HTERT RPE-1 (cell line): ENCODE data around the gene SYNPO2.
"Not testable (repeated sequence)": the region's sequence is repeated elsewhere in the genome, so short reads cannot be mapped to it uniquely, and the experiment has no call there.

Experiments used
- in situ Hi-C: fragments of 300-500 bp; cut with MboI; formaldehyde crosslinking; loops from 4 replicates; pipeline ENCODE4 v1.14.3; 2020; ENCODE audit warnings: low sequenced_read_pairs

SYNPO2 gene

GRCh38 chr4:119029847-119030535 is 141.3 kb downstream of the SYNPO2 start:
- in situ Hi-C loops, result no loop called here

DNA sequence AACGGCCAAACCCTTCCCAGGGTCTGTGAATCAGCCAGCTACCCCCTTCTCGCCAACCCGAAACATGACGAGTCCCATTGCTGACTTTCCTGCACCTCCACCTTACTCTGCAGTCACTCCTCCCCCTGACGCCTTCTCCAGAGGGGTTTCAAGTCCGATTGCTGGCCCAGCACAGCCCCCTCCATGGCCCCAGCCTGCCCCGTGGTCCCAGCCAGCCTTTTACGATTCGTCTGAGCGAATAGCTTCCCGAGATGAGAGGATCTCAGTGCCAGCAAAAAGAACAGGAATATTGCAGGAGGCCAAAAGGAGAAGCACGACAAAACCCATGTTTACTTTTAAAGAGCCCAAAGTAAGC is 141.9 kb downstream of the SYNPO2 start:
- in situ Hi-C loops, result no loop called here

- in situ Hi-C loops, result no loop called here
Observed at GRCh38 chr4:119031218-119031617, 142.6 kb downstream of the SYNPO2 start.

DNA sequence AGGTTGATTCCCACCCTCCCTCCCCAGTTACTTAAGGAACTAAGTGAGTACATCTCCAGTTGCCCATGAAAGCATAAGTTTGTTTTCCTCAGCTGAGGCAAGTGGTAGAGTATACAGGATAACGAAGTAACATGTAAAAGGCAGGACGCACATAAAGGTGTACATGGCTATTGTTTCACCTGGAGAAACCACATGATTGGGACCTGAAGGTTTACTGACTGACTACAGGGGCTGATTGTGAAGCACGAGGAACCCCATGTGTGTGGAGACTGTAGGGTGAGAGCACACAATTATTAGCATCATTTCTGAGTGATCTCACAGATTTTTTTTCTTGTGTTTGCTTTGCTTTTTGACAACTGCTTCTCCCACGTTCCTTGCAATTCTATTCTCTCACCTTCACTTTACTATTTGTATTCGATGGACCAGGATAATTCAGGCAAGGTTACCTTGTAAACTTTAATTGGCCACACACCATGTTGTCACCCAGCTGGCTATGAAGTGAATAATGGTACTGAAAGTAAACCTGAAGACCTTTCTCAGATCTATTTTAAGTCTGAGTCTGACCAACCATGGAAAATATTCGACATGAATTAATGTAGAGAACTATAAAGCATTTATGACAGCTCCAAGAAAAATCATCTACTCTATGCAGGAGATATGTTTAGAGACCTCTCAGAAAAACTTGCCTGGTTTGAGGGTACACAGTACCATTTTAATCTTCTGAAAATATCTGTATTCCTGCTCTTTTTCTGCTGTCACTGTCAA is 144.4 kb downstream of the SYNPO2 start:
- in situ Hi-C loops, result no loop called here

DNA sequence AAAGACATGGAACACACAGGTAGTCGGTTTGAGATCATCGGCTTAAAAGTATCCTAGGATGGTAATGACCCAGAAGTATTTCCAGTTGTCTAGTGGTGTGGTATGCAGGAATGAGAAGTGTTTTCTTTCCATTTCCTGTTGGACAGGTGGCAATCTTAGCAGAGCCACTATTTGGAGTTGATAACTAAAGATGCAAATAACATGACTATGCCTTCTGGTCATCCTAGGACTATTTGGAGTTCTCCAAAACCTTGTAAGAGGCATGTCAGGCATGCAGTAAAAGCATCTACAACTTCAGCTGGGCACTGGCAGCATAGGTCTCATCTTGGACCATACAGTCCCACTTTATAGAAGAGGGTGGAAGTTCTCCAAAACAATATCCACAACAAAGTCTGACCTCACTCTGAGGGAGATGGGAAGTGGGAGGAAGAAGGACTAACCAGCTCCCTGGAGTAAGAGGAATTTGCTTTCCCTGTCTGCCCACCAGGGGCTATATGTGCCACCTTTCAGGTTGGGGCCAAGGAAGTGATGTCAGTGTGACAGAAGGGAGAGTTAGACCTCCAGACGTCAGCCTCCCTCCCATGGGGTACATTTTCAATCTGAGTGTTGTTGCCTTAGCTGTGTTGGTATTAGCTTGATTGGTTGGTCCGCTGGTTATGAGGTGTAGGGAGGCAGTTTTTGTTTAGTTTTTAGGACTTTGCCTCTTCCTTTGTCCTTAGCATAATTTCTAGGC is 145.8 kb downstream of the SYNPO2 start:
- in situ Hi-C loops, result no loop called here

- in situ Hi-C loops, result no loop called here
Observed at GRCh38 chr4:119035951-119036737, 147.5 kb downstream of the SYNPO2 start.

DNA sequence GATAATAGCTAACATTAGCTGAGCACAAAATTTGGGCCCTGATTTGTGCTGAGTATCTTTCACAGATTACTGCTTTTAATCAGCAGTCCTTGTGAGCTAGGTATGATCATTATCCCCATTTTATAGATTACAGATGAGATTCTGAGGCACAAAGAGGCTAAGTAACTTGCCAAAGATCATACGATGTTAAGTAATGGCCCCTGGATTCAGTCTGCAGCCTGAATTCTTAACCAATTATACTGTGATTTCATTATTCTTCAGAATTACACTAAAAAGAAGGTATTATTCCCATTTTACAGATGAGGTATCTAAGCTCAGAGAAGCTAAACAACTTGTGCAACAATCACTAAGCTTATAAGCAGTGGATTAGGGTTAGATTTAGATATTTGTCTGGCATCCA is 149.1 kb downstream of the SYNPO2 start:
- in situ Hi-C loops, result no loop called here

GRCh38 chr4:119038116-119038841 is 149.6 kb downstream of the SYNPO2 start:
- in situ Hi-C loops, result no loop called here

DNA sequence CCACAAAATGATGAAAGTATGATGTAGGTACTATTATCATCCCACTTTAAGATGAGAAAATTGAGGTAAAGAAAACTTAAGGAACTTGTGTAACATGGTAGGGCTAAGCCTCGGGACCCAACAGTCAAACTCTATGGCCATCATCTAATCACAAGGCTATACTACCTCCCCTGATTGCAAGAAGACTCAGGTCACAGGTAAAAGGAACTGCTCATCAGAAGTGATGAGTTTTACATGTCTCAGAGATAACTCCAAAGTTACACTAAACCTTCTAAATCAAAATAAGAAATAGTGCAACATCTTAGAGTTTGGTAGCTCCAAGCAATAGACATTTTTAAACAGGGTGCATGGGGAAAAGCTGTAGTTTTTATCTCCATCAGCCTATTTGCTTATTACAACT is 150.5 kb downstream of the SYNPO2 start:
- in situ Hi-C loops, result no loop called here

DNA sequence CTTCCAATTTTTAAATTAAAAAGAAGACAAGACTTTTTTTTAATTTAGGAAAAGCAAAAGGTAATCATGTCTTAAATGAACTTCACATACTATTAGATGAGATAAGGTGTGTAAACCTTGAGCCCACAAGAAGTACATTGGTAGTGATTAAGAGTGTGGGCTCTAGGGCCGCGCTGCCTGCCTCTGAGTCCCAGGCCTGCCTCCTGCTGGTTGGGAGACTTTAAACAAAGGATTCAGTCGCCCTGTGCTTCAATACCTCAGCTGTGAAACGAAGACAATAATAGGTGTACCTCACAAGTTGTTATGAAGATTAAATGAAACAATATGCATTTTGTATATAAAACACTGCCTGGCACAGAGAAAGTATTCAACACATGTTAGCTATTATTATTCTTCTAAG is 151.1 kb downstream of the SYNPO2 start:
- in situ Hi-C loops, result no loop called here

DNA sequence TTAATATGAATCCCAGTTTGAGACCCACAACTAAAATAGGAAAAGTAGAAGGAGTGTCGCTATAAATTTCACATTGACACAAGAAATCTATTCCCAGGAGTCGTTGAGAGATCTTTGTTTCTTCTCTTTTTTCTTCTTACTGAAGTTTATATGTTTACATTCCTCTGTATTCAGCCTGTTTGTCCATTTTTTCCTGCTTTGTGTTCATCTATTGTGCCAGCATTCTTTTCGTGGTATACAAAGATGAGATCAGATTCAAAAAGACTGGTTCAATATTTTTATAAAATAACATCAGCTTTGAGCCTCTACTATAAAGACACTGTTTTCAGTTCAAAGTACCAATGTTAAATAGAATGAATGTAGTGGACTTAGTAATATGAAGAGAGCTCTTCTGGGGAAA is 151.6 kb downstream of the SYNPO2 start:
- in situ Hi-C loops, result no loop called here

GRCh38 chr4:119040694-119041185 is 152.1 kb downstream of the SYNPO2 start:
- in situ Hi-C loops, result no loop called here

GRCh38 chr4:119041396-119041795 is 152.7 kb downstream of the SYNPO2 start:
- in situ Hi-C loops, result no loop called here

GRCh38 chr4:119041951-119042560 is 153.4 kb downstream of the SYNPO2 start:
- in situ Hi-C loops, result no loop called here

DNA sequence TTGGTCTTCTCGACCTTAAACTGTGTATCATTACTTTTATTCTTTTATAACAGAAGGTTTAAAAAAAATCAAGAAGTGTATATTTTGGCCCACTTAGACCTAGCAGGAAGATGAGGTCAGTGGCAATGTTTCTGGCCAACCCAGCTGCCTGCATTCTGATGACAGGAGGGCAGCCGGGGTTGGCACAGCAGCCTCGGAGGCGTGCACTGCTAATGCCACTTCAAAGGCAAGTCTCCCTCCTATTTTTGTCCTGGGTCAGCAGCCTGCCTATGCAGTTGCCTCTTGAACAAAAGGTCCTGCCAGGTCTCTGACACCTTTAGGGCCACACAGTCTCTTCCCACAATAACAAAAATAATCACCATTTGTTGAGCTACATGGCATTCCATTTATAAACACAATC is 157.6 kb downstream of the SYNPO2 start:
- in situ Hi-C loops, result no loop called here

GRCh38 chr4:119047059-119047458 is 158.4 kb downstream of the SYNPO2 start:
- in situ Hi-C loops, result not testable (repeated sequence)

DNA sequence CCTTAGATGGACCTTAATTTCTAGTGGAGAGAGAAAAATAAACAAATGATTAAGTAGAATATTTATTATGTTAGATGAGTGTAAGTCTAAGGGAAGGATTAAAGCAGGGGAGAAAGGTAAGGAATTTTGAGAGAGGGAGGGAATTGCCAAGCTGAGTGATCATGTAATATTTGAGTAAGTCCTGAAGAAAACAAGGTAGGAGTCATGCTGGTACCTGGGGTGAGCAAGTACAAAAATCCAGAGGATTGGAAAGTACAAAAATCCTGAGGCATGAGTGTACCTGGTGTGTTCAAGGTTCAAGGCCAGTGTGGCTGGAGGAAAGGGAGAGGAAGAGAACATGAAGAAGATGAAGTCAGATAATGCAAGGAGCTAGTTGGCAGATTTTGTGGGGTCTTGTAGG is 159.8 kb downstream of the SYNPO2 start:
- in situ Hi-C loops, result no loop called here

DNA sequence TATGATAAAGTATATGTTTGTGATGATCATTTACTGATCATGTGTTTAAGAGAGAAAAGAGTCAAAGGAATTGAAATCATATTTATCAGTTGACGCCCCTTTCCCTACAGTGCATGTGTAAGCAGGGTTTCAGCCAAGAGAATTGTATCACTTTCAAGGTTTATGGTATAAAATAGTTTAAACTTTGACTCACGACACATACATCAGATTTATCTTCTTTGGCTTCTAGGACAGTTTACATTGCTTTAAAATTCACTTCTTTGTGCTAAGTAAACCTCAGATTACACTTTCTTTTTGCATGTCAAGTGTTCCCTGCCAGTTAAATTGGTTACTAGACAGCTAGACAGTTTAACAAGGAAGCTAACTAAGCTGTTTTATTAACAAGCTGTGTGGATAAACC is 160.7 kb downstream of the SYNPO2 start:
- in situ Hi-C loops, result no loop called here

- in situ Hi-C loops, result no loop called here
Observed at GRCh38 chr4:119050527-119051090, 162.0 kb downstream of the SYNPO2 start.

DNA sequence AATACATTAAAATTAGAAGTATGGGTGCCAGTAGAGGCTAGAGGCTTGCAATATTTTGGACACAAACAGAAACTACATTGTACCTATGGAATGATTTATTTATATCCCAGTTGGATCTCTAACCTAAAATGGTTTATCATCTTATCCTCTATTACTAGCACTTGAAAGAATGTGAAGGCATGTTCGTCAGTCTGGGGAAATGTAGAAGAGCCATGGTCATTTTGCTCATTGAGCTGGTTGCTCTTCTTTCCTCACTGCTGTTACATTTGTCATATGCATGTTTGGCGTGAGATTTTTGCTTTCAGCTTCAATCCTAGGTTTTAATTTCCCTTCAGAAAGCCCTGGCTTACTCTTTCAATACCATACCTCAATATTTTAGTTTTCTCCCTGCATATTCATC is 164.6 kb downstream of the SYNPO2 start:
- in situ Hi-C loops, result no loop called here
